NT2/D1 (cell line): ENCODE results near the gene BEND7.

Experiments used
- SUZ12 ChIP-seq: IDR thresholded peaks from 2 replicates; pipeline ENCODE4 v1.6.1; 2011; ENCODE audit not compliant: insufficient read length, insufficient read depth; ENCODE audit errors: extremely low read depth
- YY1 ChIP-seq: IDR thresholded peaks from 2 replicates; pipeline ENCODE4 v1.6.1; 2011; ENCODE audit not compliant: insufficient read length, insufficient read depth

DNA sequence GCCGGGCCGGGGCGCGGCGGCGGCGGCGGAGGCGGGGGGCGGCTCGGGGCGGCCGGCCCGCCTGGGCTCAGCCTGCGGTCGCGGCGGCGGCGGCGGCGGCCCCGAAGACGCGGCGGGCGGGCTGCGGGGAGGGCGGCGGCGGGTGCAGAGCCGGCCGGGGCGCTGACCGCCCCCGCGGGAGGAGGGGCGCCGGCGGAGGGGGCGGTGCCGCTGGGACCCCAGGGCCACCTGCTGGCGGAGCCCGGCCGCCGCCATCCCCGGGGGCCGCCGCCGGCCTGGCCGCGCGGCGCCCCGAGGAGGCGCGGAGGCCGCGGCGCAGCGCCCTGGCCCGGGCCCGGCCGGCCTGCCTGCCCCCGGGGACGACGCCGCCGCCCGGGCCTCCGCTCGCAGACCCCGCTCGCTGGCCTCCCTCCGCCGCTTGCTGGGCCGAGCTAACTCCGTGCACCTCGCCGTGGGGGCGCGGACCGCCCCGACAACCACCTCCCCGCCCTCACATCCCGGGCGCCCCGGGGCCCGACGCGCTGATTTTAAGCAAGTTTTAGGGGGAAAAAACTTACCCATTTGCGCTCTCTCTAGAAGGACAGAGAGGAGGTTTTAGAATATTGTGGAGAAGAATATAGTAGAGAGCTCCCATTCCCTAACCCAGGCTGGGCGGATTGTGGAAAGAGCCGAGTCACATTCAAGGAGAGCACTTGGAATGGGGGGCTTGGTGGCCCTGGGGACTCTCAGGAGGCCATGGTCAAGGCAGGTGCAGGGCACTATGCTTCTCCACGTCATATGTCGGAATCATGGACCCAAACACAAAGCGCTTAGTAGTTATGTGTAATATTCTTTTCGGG, at the start of gene BEND7:
- no peak for TF ChIP-seq SUZ12
- no peak for TF ChIP-seq YY1
